ENCODE results near the gene LIPK.
"Not testable (repeated sequence)": the region's sequence is repeated elsewhere in the genome, so short reads cannot be mapped to it uniquely, and the experiment has no call there.

Gene LIPK, protein sequence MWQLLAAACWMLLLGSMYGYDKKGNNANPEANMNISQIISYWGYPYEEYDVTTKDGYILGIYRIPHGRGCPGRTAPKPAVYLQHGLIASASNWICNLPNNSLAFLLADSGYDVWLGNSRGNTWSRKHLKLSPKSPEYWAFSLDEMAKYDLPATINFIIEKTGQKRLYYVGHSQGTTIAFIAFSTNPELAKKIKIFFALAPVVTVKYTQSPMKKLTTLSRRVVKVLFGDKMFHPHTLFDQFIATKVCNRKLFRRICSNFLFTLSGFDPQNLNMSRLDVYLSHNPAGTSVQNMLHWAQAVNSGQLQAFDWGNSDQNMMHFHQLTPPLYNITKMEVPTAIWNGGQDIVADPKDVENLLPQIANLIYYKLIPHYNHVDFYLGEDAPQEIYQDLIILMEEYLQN

DNA sequence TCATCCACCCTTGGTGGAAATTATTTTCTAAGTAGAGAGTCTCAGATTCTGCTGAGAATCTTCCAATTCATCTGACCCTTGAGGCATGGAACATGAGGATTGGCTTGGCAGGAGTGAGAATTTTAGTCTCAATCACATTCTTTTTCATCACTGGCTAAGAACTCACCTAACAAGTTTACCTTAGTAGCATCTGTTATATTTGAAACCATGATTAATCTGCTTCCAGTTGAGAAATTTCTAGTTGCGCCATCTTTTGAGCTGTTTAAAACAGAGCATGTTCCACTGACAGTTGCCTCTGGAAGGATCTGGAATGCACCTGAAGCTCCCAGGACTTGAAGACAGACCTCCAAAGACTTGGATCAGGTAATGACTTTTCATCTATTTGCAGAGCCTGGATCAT lies at the start of gene LIPK:
Gene LIPK (plus strand): TSS at position 292 of the 400 bp plus-strand sequence. CDS start 18,295 bp downstream, outside the sequence.
- no peak for DNase-seq

- no peak for DNase-seq
Measured at GRCh38 chr10:88657901-88658300, 48.1 kb upstream of the LIPK start.

GRCh38 chr10:88659725-88660597 lies 46.1 kb upstream of the LIPK start:
- no peak for DNase-seq

- DNase-seq: no peak
Measured at GRCh38 chr10:88660598-88660884, 45.5 kb upstream of the LIPK start.

DNA sequence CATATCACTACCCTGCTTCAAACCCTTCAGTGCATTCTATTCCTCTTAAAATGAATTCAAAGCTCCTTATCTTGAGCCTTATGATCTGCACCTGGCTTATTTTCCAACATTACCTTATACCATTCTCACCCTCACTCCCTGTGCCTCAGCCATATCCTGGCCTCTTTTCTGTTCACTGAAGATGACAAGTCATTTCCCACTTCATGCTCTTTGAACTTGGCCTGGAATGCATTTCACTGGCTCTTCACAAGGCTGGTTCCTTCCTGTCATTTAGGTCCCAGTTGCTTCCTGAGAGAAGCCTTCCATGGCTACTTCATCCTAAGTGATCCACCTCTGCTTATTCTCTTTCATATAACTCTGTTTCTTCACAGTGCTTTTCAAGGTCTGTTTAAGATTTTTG lies 45.0 kb upstream of the LIPK start:
- no peak for DNase-seq

- no peak for DNase-seq
Measured at GRCh38 chr10:88661577-88661976, 44.5 kb upstream of the LIPK start.

- DNase-seq: not testable (repeated sequence)
Measured at GRCh38 chr10:88663153-88663552, 42.9 kb upstream of the LIPK start.

GRCh38 chr10:88664142-88664541 lies 41.9 kb upstream of the LIPK start, which contains the start of gene LIPF:
Gene LIPF, plus strand, starts transcription at chr10:88664442. Its CDS starts 2,856 bp downstream, at chr10:88667298.
- no peak for DNase-seq

- DNase-seq: no peak
Measured at GRCh38 chr10:88668465-88668864, 37.6 kb upstream of the LIPK start.

- DNase-seq: no peak
Measured at GRCh38 chr10:88670497-88670896, 35.6 kb upstream of the LIPK start.

GRCh38 chr10:88672041-88672440 lies 34.0 kb upstream of the LIPK start:
- no peak for DNase-seq

GRCh38 chr10:88676283-88677060 lies 29.6 kb upstream of the LIPK start:
- no peak for DNase-seq

- DNase-seq: no peak
Measured at GRCh38 chr10:88680958-88681357, 25.1 kb upstream of the LIPK start.

GRCh38 chr10:88682491-88682890 lies 23.6 kb upstream of the LIPK start:
- no peak for DNase-seq

- peak; percentile 17 for DNase-seq
Measured at GRCh38 chr10:88687853-88688467, 18.1 kb upstream of the LIPK start.

DNA sequence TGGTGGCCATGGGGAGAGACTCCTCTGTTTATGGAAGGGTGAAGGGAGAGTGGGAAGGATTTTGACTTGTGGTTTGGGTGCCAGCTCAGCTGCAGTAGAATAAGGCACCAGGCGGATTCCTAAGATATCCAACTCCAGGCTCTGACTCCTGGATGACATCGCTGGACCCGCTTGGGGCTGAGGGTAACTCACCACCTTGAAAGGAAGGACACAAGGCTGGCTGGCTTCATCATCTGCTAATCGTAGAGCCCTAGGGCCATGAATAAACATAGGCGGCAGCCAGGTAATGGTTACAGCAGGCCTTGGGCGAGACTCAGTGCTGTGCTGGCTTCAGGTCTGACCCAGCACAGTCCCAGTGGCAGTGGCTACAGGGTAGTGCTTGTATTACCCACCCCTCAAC lies 16.7 kb upstream of the LIPK start:
- no peak for DNase-seq

GRCh38 chr10:88693392-88694020 lies 12.5 kb upstream of the LIPK start:
- DNase-seq: no peak

- peak; percentile 66 for DNase-seq
Measured at GRCh38 chr10:88702848-88703597, 3.0 kb upstream of the LIPK start.

- DNase-seq: no peak
Measured at GRCh38 chr10:88707429-88708155, 1.5 kb downstream of the LIPK start.

GRCh38 chr10:88709361-88709760 lies 3.3 kb downstream of the LIPK start:
- DNase-seq: peak; percentile 3

- no peak for DNase-seq
Measured at GRCh38 chr10:88715517-88715916, 9.5 kb downstream of the LIPK start.
